HG02973 (cell line): Measurements from ENCODE around the gene ERI3.

Experiments used
- ATAC-seq: cut with Tn5 transposase; IDR thresholded peaks from one replicate; pipeline ENCODE4 v1.9.1; 2021; ENCODE audit warnings: moderate library complexity; ENCODE audit not compliant: unreplicated experiment

ERI3 gene

DNA sequence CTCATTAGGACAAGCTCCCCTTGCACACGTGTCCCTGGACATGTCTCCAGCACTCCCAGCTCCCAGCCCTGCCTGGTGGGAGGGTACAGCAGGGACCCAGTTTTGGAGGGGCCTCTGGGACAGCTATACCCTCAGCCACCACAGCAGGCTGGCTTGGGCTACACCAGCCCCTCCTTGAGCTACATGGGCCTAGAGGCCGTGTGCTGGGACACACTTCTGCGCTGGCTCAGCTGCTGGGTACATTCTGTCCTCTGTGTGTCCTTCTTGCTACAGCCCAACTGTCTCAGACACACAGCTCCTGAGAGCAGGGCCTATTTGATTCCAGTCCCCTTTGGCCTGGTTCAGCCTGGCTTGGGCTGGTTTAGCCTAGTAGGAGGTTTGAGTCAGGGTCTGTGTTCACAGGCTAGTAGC, 115.1 kb downstream of the ERI3 start:
- ATAC-seq, result no peak

DNA sequence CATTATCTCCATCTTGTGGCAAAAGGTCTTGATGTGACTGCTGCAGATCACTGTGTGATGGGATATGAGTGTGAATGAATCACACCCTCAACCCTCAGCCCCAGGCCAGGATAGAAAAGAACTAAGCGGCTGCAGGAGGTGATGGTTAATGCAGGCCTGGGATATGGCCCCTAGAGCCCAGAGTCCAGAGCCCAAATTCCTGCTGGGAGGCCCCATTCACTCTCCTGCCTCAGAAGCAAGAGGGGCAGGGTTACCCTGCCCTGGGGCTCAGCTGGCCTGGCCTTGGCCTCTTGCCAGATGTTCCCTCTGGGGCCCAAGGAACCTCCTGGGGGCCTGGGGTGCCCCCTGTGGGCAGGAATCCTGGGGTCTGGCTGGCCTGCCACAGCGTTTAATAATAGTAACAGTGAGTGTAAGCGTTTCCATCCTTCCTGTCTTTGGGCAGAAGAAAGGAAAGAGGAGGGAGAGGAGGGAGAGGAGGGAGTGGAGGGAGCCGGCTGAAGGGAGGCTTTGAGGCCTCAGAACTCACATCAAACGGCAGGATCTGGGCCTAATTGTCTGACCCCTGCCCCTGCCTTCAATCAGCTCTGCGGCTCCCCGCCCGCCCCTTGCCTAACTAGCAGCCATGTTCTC, 115.6 kb downstream of the ERI3 start:
- ATAC-seq, result no peak

DNA sequence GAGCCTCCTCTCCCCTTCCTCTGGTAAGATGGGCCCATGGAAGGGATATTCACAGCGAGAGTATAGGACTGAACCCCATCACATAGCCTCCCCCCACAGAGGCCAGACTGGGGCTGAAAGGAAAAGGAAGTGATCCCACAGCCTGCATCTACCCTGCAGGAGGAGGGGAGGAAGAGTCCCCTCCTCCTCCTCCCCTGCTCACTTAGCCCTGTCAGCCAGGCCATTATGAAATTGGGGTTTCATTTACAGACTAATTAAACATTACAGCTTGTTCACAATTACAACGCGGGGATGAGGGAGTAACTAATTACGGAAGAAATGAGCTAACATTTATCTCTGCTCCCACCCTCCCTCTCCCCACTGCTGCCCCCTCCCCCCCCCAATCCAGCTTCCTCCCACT, 116.4 kb downstream of the ERI3 start:
- ATAC-seq, result no peak

DNA sequence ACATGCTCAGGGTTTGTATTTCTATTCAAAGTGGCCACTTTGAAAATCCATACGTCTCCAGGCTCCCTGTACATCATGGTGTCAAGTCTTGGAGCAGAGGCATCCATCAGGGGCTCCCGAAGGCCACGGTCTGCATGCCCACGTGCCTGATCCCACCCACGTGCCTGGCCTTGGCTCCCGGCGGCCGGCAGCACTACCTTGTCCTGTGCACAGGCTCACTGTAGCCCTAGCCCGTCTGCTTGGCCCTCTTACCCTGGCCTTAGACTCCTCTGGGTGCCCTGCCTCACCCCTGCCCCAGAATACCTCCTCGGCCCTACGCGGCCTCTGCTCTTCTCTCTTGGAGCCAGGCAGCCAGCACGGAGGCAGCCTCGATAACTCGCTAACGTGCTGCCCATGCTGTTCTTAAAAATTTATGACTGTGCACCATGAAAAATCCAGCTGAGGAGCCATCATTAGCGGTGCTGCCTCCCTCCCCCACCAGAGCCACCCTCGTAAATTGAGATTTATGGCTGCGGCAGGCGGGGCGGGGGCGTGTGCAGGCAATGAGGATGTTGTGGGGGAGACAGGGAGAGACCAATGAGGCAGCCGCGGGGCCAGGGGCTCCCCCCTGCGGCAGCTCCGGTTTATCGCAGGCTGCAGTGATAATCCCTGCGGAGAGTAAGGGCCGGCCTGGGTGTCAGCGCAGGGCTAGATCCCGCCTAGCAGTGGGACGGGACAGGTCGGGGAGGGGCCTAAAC, 117.2 kb downstream of the ERI3 start:
- ATAC-seq, result no peak

DNA sequence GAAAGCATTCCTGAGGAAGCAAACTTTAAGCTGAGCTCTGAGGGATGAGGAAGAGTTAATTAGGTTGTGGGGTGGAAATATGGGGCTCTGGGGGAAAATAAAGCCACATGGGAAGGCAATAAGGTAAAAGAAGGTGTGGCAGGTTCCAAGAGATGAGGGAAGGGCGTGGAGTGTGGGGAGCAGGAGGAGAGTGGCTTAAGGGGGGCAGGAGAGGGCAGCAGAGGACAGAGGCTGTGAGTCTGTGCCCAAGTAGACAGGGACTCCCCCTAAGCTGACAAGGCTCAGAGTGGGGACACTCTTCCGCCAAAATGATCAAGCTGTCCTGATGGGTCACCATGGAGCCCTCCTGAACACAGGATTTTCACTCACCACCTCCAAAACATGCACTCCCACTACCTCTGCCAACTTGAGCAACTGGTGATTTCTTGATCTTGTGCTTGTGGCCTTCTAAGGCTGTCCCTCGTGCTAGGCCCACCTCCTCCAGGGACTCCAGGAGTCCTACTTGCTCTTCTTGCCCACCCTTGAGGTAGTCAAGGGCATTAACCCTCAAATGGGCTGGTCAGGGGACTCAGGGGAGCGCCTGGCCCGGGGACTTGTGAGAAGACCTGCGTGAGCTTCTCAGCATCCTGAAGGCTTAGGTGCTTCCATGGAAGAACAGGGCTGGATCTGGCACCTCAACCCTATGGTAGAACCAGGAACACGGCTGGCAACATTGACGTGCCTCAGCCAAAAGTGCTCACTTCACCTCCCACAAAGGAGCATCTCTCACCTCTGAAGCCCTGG, 118.4 kb downstream of the ERI3 start:
- ATAC-seq, result no peak

DNA sequence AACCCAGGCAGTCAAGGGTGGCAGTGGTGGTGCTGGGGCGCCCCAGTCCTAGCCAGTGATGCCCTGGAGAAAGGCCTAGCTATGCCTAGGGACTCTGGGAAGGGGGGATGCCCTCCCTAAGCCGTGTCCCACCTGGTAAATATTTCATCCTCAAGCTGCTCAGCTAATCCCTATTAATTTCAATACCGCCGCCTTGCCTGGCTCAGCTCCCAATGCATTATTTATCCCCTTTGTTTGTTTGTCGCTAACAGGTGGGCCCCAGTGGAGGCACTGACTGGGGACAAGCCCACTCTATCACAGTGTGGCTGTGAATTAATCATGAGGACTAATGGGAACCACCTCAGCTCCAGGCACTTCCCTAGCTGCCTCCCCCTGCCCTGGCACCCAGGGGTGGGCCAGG, 119.2 kb downstream of the ERI3 start:
- no peak for ATAC-seq

DNA sequence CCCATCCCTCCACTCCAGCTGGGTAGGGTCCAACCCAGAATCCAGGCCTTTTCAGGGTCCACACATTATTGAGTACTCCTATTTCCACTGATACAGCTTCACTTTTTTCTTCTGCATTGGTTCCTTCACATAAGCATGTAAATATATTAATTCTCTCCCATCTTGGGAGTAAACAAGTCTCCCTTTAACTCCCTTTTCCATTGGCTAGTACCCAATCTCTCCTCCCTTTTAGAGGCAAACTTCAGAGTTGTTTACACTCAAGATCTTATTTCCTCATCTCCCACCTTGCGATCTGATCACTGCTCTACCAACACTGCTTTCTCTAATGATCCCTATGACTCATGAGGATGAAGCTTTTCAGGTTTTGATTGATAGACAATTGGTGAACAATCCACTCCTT, 121.5 kb downstream of the ERI3 start:
- ATAC-seq, result no peak

DNA sequence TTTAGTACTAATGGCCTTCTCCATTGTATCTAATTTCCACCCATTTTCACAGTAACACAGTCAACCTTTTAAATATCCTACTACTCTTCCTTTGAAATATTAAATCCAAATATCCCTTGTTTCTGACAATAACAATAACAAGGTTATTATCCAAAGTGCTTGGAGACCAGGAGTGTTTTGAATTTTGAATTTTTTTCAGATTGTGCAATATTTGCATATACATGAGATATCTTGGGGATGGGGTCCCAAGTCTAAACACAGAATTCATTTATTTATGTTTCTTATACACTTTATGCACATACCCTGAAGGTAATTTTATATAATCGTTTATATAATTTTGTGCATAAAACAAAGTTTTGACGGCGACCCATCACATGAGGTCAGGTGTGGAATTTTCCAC, 124.3 kb downstream of the ERI3 start:
- no peak for ATAC-seq

DNA sequence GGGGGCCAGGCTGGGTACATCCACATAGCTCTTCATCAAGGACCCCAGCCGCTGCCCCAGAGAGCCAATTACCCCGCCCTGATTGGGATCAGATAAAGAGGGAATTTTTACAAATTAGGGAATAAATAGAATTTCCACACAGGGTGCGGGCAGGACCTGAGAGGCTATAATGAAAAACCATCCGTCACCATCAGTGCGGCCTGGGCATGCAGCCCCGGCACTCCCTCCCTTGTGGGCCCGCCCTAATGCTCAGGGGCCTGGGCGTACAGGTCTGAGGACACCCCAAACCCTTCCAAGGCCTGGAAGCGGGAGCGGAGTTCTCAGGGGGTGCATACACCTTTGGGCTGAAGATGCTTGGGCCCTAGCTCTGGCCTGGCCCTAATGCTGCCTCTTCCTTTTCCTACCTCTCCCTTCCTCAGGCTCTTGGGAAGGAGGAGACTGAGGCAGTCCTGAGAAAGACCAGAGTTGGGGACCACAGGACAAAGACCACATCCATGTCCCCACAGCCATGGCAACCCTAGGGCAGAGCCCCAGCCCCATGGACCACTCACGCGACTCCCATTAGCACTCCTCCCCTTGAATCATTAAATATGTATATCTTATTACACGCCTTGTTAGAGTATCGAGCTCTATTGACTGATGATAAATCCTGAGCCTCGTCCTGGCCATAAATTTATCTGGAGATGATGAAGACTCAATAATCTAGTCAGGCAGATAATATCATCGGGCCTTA, 125.5 kb downstream of the ERI3 start:
- no peak for ATAC-seq

DNA sequence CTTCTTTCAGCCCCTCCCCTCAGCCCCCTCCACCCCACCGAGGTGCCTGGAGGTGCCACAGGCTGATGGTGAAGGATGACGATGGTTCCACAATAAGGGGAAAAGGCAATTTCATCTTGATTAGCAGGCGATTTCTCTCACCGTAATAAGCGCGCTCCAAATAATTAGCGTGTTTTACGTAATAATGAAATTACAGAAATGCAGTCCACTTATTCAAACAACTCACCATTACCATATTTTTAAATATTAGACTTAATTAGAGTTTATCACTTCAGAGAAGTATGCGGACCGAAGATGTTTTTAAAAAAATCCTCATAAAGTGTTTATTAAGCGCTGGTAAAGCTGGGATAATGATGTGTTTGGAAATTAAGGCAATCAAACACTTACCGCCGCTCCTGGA, 126.8 kb downstream of the ERI3 start:
- ATAC-seq, result no peak

DNA sequence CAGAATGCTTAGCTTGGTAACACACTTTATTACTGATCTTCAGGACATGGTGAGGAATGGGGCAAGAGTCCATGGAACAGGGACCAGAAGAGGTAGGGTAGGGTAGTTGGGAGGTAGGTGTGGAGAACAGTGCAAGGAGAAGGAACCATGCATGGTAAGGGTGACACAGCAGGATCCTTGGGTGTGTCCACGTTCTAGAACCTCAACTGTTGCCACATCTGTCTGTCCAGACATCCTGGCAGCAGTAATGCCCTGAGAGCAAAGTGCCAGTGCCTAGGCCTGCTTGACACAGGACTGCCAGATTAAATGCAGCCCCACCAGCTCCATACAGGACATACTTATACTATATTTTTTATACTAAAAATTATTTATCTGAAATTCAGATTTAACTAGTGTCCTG, 127.8 kb downstream of the ERI3 start:
- ATAC-seq, result no peak

DNA sequence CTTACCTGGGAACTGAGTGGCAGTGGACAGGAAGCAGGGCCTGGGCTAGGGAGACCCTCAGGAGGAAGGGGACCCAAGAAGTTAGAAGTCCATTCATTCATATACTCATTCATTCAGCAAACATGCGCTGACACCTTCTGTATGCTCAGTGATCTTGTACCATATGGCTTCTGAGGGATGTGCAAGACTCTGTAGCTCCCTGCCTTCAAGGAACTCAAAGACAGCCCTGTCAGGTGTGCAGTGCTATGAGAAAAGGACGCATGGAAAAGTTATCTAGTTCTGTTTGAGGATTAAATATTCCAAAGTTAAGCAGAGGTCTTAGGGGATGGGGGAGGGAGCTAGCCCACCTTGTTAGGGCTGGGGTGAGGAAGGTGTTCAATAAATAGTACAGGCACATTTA, 129.3 kb downstream of the ERI3 start:
- no peak for ATAC-seq

DNA sequence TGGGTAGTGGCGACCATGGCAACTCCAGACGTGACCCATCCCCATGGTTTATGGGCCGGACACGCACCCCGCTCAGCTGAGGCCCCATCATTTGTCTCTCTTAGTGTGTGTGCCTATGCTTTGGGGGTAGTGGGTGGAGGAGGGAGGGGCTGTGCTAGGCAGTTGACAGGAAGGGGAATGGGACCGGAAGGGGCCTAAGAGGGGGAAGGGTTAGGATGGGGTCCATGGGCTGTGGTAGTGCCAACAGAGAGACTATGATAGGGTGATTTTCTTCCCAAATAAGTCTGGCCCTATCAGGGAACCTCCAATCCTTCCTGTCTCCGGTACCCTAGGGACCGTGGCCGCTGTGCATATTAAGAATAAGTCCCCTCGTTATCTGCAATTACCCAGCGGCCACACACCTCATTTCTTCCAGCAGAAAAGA, 131.9 kb downstream of the ERI3 start:
- ATAC-seq, result no peak

DNA sequence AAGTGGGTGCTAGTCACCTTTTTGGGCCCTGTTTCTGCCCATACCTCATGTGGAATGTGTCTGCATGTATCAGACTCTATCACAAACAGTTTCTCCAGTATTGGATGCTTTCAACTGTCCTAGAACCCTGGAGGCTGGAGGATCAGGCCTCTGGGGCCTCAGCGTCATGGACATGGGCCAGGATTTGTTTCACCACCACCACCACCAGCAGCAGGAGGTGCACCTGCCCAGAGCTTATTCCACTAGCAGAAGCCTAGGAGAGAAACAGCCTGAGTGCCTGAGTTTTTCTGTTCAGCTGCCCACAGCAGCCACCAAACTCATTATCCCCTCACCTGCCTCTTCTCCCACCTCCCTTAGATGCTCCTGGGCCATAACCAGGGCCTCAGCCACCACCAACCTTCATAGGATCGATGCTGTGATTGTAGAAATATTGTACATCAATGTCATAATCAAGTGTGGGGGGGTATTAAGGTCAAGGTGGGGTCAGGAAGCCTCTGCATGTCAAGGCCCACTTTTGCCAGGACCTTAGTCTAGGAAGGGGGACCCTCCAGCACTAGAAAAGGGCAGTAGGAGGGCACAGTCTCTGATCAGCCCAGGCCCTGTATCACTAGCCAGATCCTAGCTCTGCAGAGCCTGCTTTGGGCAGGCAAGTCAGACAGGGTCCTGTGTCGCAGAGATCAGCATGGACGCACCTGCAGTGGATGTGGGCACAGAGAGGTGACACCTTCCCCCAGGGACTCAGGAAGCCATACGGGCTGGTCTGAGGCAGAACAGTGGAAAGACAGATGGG, 132.5 kb downstream of the ERI3 start:
- ATAC-seq, result no peak

DNA sequence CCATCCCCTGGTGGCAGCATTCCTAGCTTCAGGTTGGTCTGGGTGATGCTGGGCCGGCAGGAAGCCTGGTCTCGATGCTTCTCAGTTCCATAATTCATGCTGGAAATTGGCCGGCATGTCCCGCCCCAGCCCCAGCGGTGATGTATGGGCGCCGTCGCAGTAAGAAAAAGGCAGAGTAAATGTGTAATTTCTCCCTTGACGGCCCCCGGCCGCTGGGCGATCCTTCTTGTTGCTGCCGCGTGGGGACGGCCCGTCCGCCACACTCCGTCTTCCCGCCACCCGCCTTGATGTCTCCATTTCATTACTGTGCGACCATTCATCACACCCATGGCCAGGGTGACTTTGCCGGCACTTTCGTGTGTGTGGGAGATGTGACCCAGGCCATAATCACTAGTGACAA, 133.3 kb downstream of the ERI3 start:
- no peak for ATAC-seq

DNA sequence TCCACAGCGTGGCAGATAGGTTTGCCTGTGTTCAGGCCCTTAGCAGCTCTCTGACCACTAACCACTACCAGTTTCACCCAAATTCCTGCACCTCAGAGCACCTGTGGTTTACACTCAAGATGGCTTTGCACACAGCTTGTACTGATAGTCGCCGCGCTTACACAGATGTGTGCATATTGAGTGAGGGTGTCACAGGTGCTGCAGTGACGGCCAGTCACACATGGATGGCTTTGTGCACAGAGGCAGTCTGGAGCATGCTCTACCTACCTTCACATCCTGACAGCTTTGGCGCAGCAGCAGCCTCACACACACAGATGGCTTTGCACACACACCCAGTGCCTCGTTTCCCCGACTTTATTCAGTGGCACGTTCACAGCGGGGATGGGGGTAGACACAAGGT, 134.3 kb downstream of the ERI3 start:
- no peak for ATAC-seq

DNA sequence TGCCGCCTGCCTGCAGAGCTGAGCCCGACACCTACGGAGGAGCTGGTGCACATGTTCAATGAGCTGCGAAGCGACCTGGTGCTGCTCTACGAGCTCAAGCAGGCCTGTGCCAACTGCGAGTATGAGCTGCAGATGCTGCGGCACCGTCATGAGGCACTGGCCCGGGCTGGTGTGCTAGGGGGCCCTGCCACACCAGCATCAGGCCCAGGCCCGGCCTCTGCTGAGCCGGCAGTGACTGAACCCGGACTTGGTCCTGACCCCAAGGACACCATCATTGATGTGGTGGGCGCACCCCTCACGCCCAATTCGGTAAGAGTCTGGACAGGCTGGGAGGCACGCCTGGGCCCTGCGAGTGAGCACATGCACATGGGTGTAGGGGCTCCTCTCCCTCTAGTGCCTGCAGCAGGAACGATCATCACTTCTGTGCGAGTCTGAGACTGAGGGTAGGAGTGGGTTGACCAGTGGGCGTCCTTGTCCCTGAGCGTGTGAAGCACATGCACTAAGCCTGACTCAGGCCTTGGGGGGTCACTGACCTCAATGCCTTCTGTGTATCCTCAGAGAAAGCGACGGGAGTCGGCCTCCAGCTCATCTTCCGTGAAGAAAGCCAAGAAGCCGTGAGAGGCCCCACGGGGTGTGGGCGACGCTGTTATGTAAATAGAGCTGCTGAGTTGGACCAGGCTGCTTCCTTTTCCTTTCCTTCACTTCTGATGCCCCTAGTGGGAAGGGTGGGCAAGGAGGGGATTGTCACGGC, 134.9 kb downstream of the ERI3 start:
- ATAC-seq, result no peak

DNA sequence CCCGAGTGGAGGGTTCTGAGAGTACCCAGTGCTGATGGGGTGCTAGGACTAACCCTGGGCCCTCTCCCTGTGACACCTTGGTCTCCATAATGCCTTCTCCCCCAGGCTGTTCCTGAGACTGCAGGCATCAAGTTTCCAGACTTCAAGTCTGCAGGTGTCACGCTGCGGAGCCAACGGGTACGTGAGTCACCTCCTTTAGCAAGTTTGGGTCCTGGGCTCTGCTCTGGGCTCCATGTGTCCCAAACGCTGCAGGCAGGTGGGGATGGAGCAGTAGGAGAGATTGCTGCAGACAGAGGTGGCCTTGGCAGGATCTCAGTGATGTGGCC, 135.8 kb downstream of the ERI3 start:
- no peak for ATAC-seq

DNA sequence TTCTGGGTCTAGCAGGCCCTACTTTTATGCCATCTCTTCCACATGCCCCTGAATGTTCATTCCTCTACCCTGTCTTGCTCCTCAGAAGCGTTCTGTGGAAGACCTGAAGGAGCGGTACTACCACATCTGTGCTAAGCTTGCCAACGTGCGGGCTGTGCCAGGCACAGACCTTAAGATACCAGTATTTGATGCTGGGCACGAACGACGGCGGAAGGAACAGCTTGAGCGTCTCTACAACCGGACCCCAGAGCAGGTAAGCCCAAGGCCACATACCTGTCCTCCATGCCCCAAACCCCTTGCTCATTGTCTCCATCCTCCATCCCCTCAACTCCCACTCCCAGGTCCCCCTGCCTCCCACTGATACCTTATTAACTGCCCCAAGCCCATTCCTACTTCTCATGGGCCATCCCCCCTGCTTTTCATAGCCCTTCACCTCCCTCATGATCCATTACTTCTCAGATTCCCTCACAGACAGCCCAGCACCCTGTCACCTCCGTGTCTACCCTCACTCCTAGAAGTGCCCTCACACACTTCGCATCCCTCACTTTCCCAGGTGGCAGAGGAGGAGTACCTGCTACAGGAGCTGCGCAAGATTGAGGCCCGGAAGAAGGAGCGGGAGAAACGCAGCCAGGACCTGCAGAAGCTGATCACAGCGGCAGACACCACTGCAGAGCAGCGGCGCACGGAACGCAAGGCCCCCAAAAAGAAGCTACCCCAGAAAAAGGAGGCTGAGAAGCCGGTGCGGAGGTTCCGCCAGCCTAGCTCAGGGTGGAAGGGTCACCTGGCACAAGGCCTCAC, 136.4 kb downstream of the ERI3 start:
- ATAC-seq, result no peak
